Omental fat pad (tissue), 4 donors: ENCODE measurements around the gene ECD. TPM values are rescaled to one million over a fixed set of nuclear protein-coding genes. Genes with fewer than 3 reads are reported as not detected.
"Not testable (repeated sequence)": the region's sequence is repeated elsewhere in the genome, so short reads cannot be mapped to it uniquely, and the experiment has no call there.

ENCODE experiments used
- ATAC-seq: fragments of 150-250 bp; one replicate; pipeline ENCODE4 v1.9.1; 2016; ENCODE audit warnings: mild to moderate bottlenecking, moderate library complexity; ENCODE audit not compliant: low FRiP score
- DNase-seq: peaks from one replicate; pipeline ENCODE4 v3.0.0-alpha.2; 2019; ENCODE audit warnings: low spot score
- CTCF ChIP-seq, 3 donors: fragments of 450-650 bp; IDR thresholded peaks; one replicate each; pipeline ENCODE4 v1.5.1; 2016 to 2017; ENCODE audit warnings: antibody characterized with exemption in 3 of 3, mild to moderate bottlenecking in 3 of 3, moderate library complexity in 2 of 3
- total RNA-seq, 4 donors: library from RNA; depleted of rRNA; stranded (reverse); fragments of >200 nt; gene quantifications; one replicate each; pipeline ENCODE4 v1.1.0, GENCODE V29; 2016

Gene ECD
- total RNA-seq, 4 donors from 2014 or later, result 24.9 to 43.4 (median 35.5) TPM

GRCh38 chr10:73161662-73162061 lies 6.1 kb downstream of the ECD start:
- TF ChIP-seq CTCF (IDR thresholded peaks at IDR 0.05), result no peak
- DNase-seq (no peak), ATAC-seq (no peak)

GRCh38 chr10:73161079-73161478 lies 6.7 kb downstream of the ECD start:
- no peak for TF ChIP-seq CTCF (IDR thresholded peaks at IDR 0.05)
- ATAC-seq, result no peak
- DNase-seq, result no peak

- no peak for TF ChIP-seq CTCF (IDR thresholded peaks at IDR 0.05)
- DNase-seq, result no peak
- ATAC-seq, result no peak
These were observed 8.7 kb downstream of the ECD start for GRCh38 chr10:73159038-73159648.

GRCh38 chr10:73156054-73156453 lies 11.8 kb downstream of the ECD start:
- ATAC-seq (no peak), DNase-seq (no peak)
- TF ChIP-seq CTCF (IDR thresholded peaks at IDR 0.05), result no peak

- DNase-seq, result no peak
- no peak for ATAC-seq
- TF ChIP-seq CTCF (IDR thresholded peaks at IDR 0.05), result no peak
These were observed 15.8 kb downstream of the ECD start for GRCh38 chr10:73152009-73152408.

GRCh38 chr10:73150633-73151413 lies 17.0 kb downstream of the ECD start:
- ATAC-seq, DNase-seq: not testable (repeated sequence)

- DNase-seq (no peak), ATAC-seq (no peak)
- TF ChIP-seq CTCF (IDR thresholded peaks at IDR 0.05), result no peak
These were observed 26.2 kb downstream of the ECD start for GRCh38 chr10:73141603-73142002.
